Neural cell (in vitro differentiated cells): ENCODE results near the gene CAMSAP2.

Experiments used
- EZH2 ChIP-seq: fragments of 200-600, 300-800 bp; shearing (Covaris generic), sonication (generic); IDR thresholded peaks from 2 replicates; pipeline ENCODE4 v1.6.1; 2014; ENCODE audit warnings: antibody characterized with exemption, low read length, borderline replicate concordance, mild to moderate bottlenecking; ENCODE audit not compliant: insufficient read depth, poor library complexity, severe bottlenecking
- RAD21 ChIP-seq: fragments of 450-650 bp; conservative IDR thresholded peaks from 2 replicates; pipeline ENCODE4 v1.6.1; 2014; ENCODE audit warnings: antibody characterized with exemption, mild to moderate bottlenecking, moderate library complexity
- TF ChIP-seq, protein P1 (sequence below): fragments of 450-650 bp; IDR thresholded peaks from 2 replicates; pipeline ENCODE4 v1.5.1; 2014; ENCODE audit warnings: antibody characterized with exemption, mild to moderate bottlenecking, moderate library complexity; ENCODE audit not compliant: poor library complexity, severe bottlenecking

DNA sequence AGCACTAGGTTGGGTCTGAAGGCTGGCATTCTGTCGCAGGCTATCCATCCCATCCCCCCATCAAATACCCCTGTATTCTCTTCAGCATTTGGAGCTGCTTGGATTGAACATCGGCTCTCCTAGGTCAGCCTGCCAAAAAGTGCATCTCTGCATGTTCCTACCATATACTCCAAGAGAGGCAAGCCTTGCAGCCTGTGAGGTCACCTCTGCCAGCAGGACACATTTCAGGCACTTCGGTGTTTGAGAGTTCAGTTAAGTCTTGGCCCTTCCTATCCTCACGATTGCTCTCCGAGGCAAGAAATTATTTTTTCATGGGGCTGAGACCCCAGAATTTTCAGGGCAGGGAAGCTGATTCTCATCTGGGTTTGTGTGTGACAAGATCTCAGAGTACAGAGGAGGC, 136.7 kb downstream of the CAMSAP2 start:
- TF ChIP-seq, protein P1, sequence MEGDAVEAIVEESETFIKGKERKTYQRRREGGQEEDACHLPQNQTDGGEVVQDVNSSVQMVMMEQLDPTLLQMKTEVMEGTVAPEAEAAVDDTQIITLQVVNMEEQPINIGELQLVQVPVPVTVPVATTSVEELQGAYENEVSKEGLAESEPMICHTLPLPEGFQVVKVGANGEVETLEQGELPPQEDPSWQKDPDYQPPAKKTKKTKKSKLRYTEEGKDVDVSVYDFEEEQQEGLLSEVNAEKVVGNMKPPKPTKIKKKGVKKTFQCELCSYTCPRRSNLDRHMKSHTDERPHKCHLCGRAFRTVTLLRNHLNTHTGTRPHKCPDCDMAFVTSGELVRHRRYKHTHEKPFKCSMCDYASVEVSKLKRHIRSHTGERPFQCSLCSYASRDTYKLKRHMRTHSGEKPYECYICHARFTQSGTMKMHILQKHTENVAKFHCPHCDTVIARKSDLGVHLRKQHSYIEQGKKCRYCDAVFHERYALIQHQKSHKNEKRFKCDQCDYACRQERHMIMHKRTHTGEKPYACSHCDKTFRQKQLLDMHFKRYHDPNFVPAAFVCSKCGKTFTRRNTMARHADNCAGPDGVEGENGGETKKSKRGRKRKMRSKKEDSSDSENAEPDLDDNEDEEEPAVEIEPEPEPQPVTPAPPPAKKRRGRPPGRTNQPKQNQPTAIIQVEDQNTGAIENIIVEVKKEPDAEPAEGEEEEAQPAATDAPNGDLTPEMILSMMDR: no peak
- TF ChIP-seq EZH2 (no peak), RAD21 (no peak)
